ENCODE measurements around the gene CLASP2. TPM values are rescaled to one million over a fixed set of nuclear protein-coding genes. Genes with fewer than 3 reads are reported as not detected.

CLASP2 gene
- total RNA-seq, 2 donors from 2014 or later = 65.0 to 74.8 TPM

- H3K27me3 Mint-ChIP-seq (ENCODE audit: insufficient read depth) = no peaks in the 10 kb centered on the region
- Histone ChIP-seq H3K9ac (ENCODE audit: extremely low read depth, low read length, poor library complexity, severe bottlenecking) (no peak overlapping the region), H3K27me3 (ENCODE audit: control insufficient read depth, insufficient read depth, low read length, poor library complexity, severe bottlenecking) (no peaks in the 10 kb centered on the region), H3K4me1 (ENCODE audit: control insufficient read depth, insufficient read depth, low read length) (no peaks in the 10 kb centered on the region), H3K27ac (ENCODE audit: low read depth, low read length) (no peak overlapping the region), H3K4me3 (ENCODE audit: low read length) (no peak overlapping the region), H3K9me3 (ENCODE audit: control insufficient read depth, low read length) (peaks cover 14% of the 10 kb centered on the region), H3K36me3 (ENCODE audit: control insufficient read depth, insufficient read depth, low read length) (no peaks in the 10 kb centered on the region)
- peaks cover 30% of the 10 kb centered on the region for H3K9me3 Mint-ChIP-seq
- no peak overlapping the region for H3K4me3 Mint-ChIP-seq
- H3K36me3 Mint-ChIP-seq (ENCODE audit: low read depth) = peaks cover 5% of the 10 kb centered on the region
- no peak overlapping the region for H3K27ac Mint-ChIP-seq
- no peaks in the 10 kb centered on the region for H3K4me1 Mint-ChIP-seq
- no peak for TF ChIP-seq CTCF (conservative IDR thresholded peaks at IDR 0.05)
- 100% methylated on average over 1 of the region's 2 CpGs; no CpG with 5 or more reads in 1 of the 2 experiments for WGBS, 2 experiments (ENCODE audit: insufficient coverage in 1 of 2, insufficient read length in 1 of 2)
- no peak for DNase-seq
Observed at GRCh38 chr3:33751336-33751735, 33.3 kb upstream of the CLASP2 start.

- Histone ChIP-seq H3K9me3 (ENCODE audit: control insufficient read depth, low read length) (peaks cover 11% of the 10 kb centered on the region), H3K27me3 (ENCODE audit: control insufficient read depth, insufficient read depth, low read length, poor library complexity, severe bottlenecking) (no peaks in the 10 kb centered on the region), H3K27ac (ENCODE audit: low read depth, low read length) (no peak overlapping the region), H3K9ac (ENCODE audit: extremely low read depth, low read length, poor library complexity, severe bottlenecking) (no peak overlapping the region), H3K36me3 (ENCODE audit: control insufficient read depth, insufficient read depth, low read length) (no peaks in the 10 kb centered on the region), H3K4me1 (ENCODE audit: control insufficient read depth, insufficient read depth, low read length) (no peaks in the 10 kb centered on the region), H3K4me3 (ENCODE audit: low read length) (no peak overlapping the region)
- 85 to 100% methylated on average over 2 to 3 of the region's 3 CpGs for WGBS, 2 experiments (ENCODE audit: insufficient coverage in 1 of 2, insufficient read length in 1 of 2)
- Mint-ChIP-seq H3K9me3 (peaks cover 27% of the 10 kb centered on the region), H3K4me1 (no peaks in the 10 kb centered on the region), H3K36me3 (ENCODE audit: low read depth) (peaks cover 5% of the 10 kb centered on the region), H3K27me3 (ENCODE audit: insufficient read depth) (no peaks in the 10 kb centered on the region), H3K27ac (no peak overlapping the region), H3K4me3 (no peak overlapping the region)
- no peak for DNase-seq
- no peak for TF ChIP-seq CTCF (conservative IDR thresholded peaks at IDR 0.05)
Observed at GRCh38 chr3:33750211-33750548, 32.1 kb upstream of the CLASP2 start.

- Mint-ChIP-seq H3K27me3 (ENCODE audit: insufficient read depth) (no peaks in the 10 kb centered on the region), H3K4me1 (no peaks in the 10 kb centered on the region), H3K27ac (no peak overlapping the region), H3K36me3 (ENCODE audit: low read depth) (peaks cover 5% of the 10 kb centered on the region), H3K9me3 (peaks cover 22% of the 10 kb centered on the region), H3K4me3 (no peak overlapping the region)
- no peak overlapping the region for H3K27ac ChIP-seq (ENCODE audit: low read depth, low read length)
- H3K36me3 ChIP-seq (ENCODE audit: control insufficient read depth, insufficient read depth, low read length) = no peaks in the 10 kb centered on the region
- H3K27me3 ChIP-seq (ENCODE audit: control insufficient read depth, insufficient read depth, low read length, poor library complexity, severe bottlenecking) = no peaks in the 10 kb centered on the region
- no peak overlapping the region for H3K9ac ChIP-seq (ENCODE audit: extremely low read depth, low read length, poor library complexity, severe bottlenecking)
- H3K4me1 ChIP-seq (ENCODE audit: control insufficient read depth, insufficient read depth, low read length) = no peaks in the 10 kb centered on the region
- DNase-seq = no peak
- no peak for TF ChIP-seq CTCF (conservative IDR thresholded peaks at IDR 0.05)
- peaks cover 6% of the 10 kb centered on the region for H3K9me3 ChIP-seq (ENCODE audit: control insufficient read depth, low read length)
- WGBS, 2 experiments (ENCODE audit: insufficient coverage in 1 of 2, insufficient read length in 1 of 2) = 100% methylated on average over 1 of the region's 2 CpGs; no CpG with 5 or more reads in 1 of the 2 experiments
- H3K4me3 ChIP-seq (ENCODE audit: low read length) = no peak overlapping the region
Observed at GRCh38 chr3:33749546-33750210, 31.6 kb upstream of the CLASP2 start.

All from endodermal cell (in vitro differentiated cells).